Muscle of back (tissue), 11 donors: ENCODE data around the gene MBD6. TPM values are rescaled to one million over a fixed set of nuclear protein-coding genes. Genes with fewer than 3 reads are reported as not detected.
A peak's percentile ranks its signal among the peaks of the same experiment; 100 is the strongest.
"Not testable (repeated sequence)": the region's sequence is repeated elsewhere in the genome, so short reads cannot be mapped to it uniquely, and the experiment has no call there.

Experiments used
- DNase-seq, 3 donors: peaks; one replicate each; pipeline versions ENCODE4 v3.0.0 to v3.0.0-alpha.2; 2013
- polyA plus RNA-seq, 10 donors: library from polyadenylated mRNA; unstranded; fragments of 120-200 nt; gene quantifications; one replicate each; pipeline ENCODE4 v1.2.1, GENCODE V29; 2013; ENCODE audit not compliant: insufficient read length in 10 of 10

MBD6 gene
- polyA plus RNA-seq, 10 donors = 29.4 to 50.0 (median 36.5) TPM

GRCh38 chr12:57514720-57515407 is 7.8 kb upstream of the MBD6 start:
- DNase-seq = no peak

GRCh38 chr12:57515408-57515933 is 7.2 kb upstream of the MBD6 start:
- DNase-seq = no peak

GRCh38 chr12:57515934-57516541 is 6.6 kb upstream of the MBD6 start:
- no peak for DNase-seq

GRCh38 chr12:57516617-57517153 is 5.9 kb upstream of the MBD6 start:
- DNase-seq = no peak

- no peak for DNase-seq
These were observed 5.4 kb upstream of the MBD6 start for GRCh38 chr12:57517187-57517586.

- DNase-seq = not testable (repeated sequence)
These were observed 4.9 kb upstream of the MBD6 start for GRCh38 chr12:57517718-57518117.

GRCh38 chr12:57518176-57518919 is 4.3 kb upstream of the MBD6 start:
- peak in 2 of 3 donors; percentile 48 to 70 for DNase-seq

- no peak for DNase-seq
These were observed 3.5 kb upstream of the MBD6 start for GRCh38 chr12:57518920-57519795.

- peak in 2 of 3 donors; percentile 21 to 30 for DNase-seq
These were observed 2.9 kb upstream of the MBD6 start for GRCh38 chr12:57519796-57520052.

GRCh38 chr12:57520053-57520818 is 2.4 kb upstream of the MBD6 start, which contains the start of gene DDIT3:
Gene DDIT3 (minus strand): TSS chr12:57520514. CDS start chr12:57517406, 3,108 bp downstream.
- peak; percentile 99 for DNase-seq

GRCh38 chr12:57521525-57522010 is 1.1 kb upstream of the MBD6 start:
- peak; percentile 51 to 81 (median 53) for DNase-seq

GRCh38 chr12:57522887-57523705 is 472 bp downstream of the MBD6 start:
- DNase-seq = peak; percentile 50 to 90 (median 77)

- no peak for DNase-seq
These were observed 1.3 kb downstream of the MBD6 start for GRCh38 chr12:57523706-57524614.

- no peak for DNase-seq
These were observed 2.4 kb downstream of the MBD6 start for GRCh38 chr12:57524814-57525614.

- no peak for DNase-seq
These were observed 3.2 kb downstream of the MBD6 start for GRCh38 chr12:57525615-57526383.

GRCh38 chr12:57526477-57527126 is 4.0 kb downstream of the MBD6 start:
- DNase-seq = no peak
